HG02973 (cell line): ENCODE measurements around the gene CCIN.
A peak's percentile ranks its signal among the peaks of the same experiment; 100 is the strongest.
"Not testable (repeated sequence)": the region's sequence is repeated elsewhere in the genome, so short reads cannot be mapped to it uniquely, and the experiment has no call there.

Source experiments
- ATAC-seq: cut with Tn5 transposase; IDR thresholded peaks from one replicate; pipeline ENCODE4 v1.9.1; 2021; ENCODE audit warnings: moderate library complexity; ENCODE audit not compliant: unreplicated experiment

Gene CCIN

DNA sequence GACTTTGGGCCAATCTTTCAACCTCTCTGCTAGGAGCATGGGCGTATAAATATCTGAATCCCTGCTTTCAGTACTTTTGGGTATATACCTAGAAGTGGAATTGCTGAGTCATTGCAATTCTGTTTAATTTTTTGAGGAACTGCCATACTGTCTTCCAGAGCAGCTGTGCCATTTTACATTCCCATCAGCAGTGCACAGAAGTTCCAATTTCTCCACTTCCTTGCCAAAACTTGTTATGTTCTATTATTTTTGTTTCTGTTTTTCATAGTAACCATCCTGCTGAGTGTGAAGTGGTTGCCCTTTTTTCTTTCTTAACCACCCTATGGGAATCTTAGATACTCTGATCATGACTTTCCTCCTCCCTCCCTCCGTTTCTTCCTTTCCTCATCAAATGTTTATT lies 11.1 kb upstream of the CCIN start:
- ATAC-seq, result no peak

DNA sequence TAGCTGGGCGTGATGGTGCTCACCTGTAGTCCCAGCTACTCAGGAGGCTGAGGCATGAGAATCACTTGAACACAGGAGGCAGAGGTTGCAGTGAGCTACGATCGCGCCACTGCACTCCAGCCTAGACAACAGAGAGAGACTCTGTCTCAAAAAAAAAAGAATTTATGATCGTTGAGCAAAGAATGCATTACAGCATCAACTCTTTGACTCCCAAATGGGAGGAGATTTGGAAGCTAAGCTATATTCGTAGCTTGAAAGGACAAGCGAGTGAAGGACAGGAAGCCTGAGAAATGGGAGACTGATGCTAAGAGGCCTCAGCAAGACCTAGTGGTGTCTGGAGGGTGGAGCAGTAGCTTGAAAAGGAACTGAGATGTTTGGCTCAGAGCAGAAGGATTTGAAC lies 10.3 kb upstream of the CCIN start:
- no peak for ATAC-seq

DNA sequence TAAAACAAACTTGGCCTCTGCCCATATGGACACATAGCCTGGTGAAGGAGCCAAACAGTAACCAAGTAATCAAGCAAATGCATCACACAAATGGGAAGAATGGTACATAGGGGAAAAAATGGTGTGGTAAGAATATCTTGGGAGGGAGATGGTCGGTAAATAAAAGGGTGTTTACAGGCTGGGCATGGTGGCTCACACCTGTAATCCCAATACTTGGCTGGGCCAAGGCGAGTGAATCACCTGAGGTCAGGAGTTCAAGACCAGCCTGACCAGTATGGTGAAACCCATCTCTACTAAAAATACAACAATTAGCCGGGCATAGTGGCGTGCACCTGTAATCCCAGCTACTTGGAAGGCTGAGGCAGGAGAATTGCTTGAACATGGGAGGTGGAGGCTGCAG lies 9.7 kb upstream of the CCIN start:
- not testable (repeated sequence) for ATAC-seq

DNA sequence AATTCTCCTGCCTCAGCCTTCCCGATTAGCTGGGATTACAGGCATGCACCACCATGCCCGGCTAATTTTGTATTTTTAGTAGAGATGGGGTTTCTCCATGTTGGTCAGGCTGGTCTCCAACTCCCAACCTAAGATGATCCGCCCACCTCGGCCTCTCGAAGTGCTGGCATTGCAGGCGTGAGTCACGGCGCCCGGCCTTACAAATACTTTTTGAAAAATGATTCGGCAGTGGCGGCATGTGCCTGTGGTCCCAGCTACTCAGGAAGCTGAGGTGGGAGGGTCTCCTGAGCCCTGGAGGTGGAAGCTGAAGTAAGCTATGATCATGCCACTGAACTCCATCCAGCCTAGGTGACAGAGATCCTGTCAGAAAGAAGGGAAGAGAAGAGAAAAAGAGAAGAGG lies 9.1 kb upstream of the CCIN start:
- ATAC-seq, result not testable (repeated sequence)

DNA sequence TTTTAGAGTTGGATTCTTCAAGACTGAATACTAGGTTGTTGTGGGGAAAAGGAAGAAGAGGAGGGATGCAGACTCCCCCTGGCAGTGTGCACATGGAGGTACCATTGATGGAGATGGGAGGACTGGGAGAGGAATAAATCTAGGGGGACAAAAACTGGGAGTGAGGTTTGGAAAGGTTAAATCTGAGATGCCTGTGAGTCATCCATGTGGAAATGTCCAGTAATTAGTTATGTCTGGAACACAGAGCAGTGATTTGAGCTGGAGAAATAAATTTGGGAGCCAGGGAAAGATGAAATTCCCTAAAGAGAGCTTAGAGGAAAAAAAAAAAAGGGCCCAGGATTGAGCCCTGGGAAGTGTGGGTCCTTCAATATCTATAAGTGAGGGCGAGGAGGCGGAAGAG lies 8.0 kb upstream of the CCIN start:
- ATAC-seq, result no peak

DNA sequence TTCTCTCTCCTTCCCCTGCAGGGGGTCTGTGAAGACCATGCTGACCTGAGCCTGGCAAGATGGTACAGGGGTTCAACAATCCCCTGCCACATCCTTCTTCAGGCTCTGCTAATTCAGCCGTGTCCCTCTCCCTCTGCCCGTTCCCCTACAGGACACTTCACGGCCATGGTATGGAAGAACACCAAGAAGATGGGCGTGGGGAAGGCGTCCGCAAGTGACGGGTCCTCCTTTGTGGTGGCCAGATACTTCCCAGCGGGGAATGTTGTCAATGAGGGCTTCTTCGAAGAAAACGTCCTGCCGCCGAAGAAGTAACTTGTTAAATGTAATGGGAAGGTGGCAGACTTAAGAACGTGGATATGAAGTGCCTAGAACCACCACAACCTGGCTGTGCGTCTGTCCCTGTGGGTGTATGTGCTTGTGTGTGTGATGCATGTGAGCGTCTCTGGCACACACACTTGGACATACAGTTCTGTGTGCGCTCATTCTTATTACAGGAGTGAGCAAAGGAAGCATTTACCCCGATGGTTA lies 6.9 kb upstream of the CCIN start:
- no peak for ATAC-seq

DNA sequence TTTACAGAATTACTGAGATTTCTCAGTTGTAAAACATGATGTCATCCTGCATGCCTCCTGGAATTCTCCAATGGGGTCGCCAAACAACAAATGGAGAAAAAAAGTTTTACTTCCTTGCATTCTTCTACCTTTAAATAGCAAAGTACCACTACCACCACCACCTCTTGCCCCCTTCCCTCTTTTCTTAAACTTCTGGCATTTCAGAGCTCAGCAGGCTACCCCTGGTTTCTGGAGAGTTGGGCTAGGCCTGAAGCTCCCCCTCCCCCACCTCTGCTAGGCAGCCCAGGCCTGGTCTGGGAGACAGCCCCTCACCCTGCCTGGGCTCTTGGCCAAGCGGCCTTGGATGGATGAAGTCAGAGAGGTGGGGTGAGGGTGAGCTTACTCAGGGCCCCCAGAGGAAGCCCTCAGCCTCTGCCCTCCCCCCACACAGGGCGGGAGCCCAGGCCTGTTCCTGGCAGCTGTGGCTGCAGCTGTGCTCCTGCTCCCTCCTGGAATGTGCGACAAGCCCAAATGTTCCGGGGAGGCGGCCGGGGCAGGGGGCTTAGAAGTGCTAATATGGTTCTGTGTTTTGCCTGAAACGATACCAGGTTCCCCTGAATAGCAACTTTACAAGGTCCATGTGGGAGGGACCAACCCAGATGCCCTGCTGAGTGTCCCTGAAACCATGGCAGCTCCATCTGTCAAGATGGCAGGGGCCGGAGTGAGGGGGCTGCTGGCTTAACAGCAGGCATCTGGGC lies 6.0 kb upstream of the CCIN start:
- no peak for ATAC-seq

DNA sequence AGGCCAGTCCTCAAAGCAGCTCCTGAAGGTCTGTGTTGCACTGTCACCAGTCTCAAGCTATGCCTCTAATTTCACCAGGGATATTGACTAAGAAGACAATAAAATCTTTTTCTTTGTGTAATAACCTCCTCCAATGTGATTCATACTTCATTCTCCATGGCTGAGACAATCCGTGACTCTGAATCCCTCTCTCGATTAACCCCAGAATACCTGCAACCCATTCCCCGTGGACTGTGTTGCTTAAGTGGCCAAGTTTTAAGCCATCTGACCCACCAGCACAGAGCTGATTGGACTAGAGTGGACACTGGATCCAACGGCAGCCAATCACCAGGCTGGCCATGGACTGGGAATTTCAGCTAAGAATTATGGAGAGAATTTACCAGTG lies 5.4 kb upstream of the CCIN start:
- no peak for ATAC-seq

DNA sequence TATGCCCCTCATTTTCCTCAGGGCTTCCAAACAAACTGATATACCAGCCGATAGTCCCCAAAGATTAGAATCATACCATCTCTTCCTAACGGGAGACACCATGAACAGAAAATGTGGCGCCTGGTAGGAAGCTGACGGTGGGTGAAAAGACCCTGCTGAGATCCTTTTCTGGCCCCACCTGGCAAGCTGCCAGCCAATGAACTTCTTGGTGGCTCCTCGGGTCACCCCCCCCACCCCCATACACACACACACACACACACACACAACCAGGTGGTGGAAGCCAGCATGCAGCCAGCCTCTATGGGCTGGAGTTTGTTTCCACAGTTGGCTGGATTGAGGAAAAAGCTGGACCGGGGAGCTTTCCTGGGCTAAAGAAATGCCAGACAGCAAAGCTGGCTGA lies 4.8 kb upstream of the CCIN start:
- ATAC-seq, result no peak

DNA sequence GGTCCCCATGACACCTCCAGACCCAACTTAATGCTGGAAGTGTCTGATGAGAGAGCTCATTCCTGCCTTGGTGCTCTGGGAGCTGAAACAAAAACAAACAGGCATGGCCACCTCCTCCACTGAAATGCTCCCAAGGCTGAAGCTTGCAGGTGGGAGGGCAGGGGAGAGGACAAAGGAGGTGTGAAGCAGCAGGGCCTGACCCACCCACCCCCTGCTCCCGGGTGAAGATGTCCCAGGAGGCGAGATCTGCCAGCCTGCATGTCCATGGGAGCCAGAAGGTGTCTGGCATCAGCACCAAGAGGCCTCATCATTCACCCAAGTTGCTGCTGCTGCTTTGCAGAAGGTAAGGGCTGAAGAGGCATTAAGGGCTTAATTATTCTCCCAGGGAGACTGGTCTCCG lies 4.2 kb upstream of the CCIN start:
- ATAC-seq, result no peak

DNA sequence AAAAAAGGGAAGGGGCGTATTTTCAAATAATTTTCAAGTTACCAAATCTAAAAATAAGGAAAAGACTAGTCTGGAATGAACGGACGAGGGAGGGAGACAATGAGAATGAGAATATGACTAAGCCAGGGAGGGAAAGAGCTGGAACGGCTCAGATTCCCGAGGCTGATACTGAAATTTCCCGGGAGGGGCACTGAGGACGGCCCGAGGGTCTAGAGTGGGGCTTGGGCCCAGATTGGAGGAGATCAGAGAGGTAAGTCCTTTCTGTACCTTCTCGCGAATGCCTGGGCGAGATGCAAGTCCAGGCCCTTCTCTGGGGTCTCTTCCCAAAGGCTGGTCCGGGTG lies 3.4 kb upstream of the CCIN start:
- ATAC-seq, result no peak

DNA sequence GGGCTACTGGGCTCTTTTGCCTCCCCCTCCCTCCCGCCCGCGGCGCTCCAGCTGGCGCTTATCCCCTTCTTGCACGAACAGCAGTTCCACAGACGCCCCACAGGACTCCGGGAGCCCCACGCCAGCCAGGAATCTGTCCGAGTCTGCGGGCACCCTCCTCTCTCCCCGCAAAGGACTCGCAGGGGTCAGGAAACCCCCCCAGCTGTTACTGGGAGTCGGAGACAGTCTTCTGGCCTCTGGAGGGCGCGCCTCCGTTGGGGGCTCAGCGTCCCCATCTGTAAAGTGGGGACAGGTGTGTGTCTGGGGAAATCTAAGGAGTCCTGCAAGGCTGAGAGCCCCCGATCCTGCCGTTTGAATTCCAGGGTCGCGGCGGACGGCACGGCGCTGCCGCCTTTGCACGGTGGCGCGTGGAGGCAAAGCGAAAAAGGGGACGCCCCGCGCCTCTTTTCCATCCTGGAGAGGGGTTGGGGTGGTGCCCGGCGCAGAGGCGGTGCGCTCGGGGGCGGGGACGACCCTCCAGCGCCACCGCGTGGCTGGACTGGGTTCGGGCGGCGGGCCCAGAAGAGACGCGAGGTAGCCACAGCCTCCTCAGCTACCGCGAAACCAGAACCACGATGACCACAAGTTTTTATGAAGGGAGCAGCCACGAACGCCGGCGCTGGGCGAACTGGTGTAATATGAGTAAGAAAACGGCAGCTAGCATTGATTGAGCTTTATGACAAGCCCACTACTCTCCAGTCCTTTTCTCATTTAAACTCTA lies 2.8 kb upstream of the CCIN start:
- ATAC-seq, result peak; percentile 73

DNA sequence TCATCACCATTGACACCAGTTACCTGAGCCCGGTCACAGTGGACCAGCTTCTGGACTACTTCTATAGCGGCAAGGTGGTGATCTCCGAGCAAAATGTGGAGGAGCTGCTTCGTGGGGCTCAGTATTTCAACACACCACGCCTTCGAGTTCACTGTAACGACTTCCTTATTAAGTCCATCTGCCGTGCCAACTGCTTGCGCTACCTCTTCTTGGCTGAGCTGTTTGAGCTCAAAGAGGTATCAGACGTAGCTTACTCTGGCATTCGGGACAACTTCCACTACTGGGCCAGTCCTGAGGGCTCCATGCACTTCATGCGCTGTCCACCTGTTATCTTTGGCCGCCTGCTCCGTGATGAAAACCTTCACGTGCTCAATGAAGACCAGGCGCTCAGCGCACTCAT lies 520 bp downstream of the CCIN start:
- ATAC-seq, result no peak

DNA sequence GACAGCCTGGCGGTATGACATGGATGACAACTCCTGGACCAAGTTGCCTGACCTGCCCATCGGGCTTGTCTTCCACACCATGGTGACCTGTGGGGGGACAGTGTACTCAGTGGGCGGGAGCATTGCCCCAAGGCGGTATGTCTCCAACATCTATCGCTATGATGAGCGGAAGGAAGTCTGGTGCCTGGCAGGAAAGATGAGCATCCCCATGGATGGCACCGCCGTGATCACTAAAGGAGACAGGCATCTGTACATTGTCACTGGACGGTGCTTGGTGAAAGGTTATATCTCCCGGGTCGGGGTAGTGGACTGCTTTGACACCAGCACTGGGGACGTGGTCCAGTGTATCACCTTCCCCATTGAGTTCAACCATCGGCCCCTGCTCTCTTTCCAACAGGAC lies 1.3 kb downstream of the CCIN start:
- ATAC-seq, result no peak

DNA sequence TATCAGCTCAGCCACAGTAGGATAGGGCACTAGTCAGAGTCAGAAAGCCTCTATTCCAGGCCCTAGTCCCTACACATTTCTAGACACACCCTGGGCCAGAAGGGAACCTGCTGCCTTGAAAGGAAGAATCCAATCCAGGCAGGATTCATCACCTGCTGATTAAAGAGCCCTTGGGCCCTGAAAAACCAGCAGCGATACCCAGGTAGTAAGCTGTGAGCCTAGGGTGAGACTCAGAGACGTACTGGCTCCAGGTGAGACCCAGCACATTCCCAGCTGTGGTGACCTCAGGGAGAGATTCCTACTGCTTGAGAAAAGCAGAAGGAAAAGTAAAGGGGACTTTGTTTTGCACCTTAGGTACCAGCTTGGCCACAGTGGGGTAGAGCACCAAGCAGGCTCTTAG lies 4.7 kb downstream of the CCIN start:
- ATAC-seq, result no peak

DNA sequence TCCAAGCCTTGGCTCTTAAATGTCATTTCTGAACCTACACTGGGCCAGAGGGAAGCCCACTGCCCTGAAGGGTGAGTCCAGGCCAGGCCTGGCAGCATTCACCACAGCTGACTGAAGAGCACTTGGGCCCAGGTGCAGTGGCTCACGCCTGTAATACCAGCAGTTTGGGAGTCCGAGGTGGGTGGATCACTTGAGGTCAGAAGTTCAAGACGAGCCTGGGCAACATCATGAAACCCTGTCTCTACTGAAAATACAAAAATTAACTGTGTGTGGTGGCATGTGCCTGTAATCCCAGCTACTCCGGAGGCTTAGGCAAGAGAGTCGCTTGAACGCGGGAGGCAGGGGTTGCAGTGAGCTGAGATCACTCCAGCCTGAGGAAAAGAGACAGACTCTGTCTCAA lies 5.1 kb downstream of the CCIN start:
- ATAC-seq, result no peak

DNA sequence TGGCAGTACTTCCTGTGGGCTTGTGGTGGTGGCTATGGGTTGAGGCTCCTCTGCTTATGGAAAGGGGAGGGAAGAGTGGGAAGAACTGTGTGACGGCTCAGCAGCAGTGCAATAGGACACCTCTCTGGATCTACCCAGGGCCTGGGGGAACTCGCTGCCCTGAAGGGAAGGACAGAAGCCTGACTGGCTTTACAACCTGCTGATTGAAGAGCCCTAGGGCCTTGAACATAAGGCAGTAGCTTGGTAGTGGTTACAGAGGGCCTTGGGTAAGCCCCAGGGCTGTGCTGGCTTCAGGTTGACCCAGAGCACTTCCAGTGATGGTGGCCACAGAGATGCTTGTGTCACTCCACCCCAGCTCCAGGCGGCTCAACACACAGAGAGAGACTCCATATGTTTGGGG lies 5.5 kb downstream of the CCIN start:
- no peak for ATAC-seq

DNA sequence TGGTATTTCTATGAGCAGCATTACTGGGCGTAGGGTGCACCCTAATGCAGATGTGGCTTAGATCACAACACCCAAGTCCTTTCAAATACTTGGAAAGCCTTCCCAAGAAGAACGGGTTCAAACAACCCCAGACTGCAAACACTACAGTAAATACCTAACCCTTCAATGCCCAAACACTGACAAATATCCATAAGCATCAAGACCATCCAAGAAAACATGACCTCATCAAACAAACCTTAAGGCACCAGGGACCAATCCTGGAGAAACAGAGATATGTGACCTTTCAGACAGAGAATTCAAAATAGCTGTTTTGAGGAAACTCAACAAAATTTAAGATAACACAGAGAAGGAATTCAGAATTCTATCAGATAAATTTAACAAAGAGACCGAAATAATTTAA lies 6.0 kb downstream of the CCIN start:
- not testable (repeated sequence) for ATAC-seq

DNA sequence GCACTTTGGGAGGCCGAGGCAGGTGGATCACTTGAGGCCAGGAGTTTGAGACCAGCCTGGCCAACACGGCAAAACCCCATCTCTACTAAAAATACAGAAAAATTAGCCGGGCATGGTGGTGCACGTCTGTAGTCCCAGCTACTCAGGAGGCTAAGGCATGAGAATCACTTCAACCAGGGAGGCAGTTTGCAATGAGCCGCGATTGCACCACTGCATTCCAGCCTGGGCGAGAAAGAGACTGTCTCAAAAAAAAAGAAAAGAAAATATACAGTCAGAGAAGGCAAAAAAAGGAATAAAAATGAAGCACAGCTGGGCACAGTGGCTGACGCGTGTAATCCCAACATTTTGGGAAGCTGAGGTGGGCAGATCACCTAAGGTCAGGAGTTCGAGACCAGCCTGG lies 7.3 kb downstream of the CCIN start:
- not testable (repeated sequence) for ATAC-seq

DNA sequence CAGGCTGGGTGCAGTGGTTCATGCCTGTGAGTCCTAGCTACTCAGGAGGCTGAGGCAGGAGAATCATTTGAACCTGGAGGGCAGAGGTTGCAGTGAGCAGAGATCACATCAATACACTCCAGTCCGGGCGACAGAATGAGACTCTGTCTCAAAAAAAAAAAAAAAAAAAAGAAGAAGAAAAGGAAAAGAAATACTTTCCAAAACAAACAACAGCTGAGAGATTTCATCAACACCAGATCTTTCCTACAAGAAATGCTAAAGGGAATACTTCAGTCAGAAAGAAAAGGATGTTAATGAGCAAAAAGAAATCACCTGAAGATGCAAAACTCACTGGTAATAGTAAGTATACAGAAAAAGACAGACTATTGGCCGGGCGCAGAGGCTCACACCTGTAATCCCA lies 8.4 kb downstream of the CCIN start:
- ATAC-seq, result no peak

DNA sequence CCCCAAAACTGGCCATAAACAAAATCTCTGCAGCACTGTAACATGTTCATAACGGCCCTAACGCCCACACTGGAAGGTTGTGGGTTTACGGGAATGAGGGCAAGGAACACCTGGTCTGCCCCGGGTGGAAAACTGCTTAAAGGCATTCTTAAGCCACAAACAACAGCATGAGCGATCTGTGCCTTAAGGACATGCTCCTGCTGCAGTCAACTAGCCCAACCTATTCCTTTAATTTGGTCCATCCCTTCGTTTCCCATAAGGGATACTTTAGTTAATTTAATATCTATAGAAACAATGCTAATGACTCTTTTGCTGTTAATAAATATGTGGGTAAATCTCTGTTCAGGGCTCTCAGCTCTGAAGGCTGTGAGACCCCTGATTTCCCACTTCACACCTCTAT lies 11.1 kb downstream of the CCIN start:
- not testable (repeated sequence) for ATAC-seq

DNA sequence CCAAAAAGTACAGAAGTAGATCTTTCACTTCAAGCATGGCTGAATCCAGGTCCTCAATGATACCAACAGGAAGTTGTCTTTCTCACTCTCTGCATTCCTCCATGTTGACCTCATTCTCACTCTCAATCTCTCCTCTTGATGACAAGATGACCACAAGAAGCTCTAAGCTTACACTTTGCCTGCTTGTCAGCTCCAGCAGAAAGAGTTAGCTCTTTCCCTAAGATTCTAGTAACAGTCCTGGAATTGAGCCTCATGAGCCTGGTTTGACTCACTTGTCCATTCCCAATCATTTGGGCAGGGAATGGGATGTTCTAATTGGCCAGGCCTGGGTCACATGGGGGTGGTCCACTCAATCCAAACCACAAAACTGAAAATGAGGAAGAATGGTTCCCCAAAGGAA lies 18.2 kb downstream of the CCIN start:
- ATAC-seq, result no peak

DNA sequence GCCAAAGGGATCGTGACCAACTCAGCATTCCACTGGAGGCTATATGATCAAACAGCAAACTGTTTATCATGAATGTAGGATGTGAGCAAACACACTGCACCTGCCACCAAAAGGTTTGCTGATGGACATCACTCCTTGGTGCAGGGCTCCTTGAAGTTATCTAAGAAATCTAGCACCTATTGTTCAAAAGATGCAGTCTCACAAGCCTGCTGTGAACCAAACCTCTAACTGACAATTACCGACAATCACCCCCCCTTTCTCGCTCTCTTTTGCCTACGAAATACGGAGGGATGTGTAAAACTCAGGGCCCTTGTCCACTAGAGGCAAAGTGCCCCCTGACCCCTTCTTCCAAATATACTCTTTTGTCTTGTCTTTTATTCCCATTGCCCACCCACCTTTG lies 19.0 kb downstream of the CCIN start:
- ATAC-seq, result no peak
